GM21360 (cell line): ENCODE data around the gene HOXB2.

Experiments
- ATAC-seq: cut with Tn5 transposase; IDR thresholded peaks from one replicate; pipeline ENCODE4 v1.9.1; 2021; ENCODE audit warnings: mild to moderate bottlenecking, moderate library complexity; ENCODE audit not compliant: unreplicated experiment

The HOXB2 gene

GRCh38 chr17:48553826-48554225 is 8.9 kb upstream of the HOXB2 start:
- no peak for ATAC-seq

GRCh38 chr17:48553190-48553547 is 8.3 kb upstream of the HOXB2 start:
- no peak for ATAC-seq

GRCh38 chr17:48552466-48553189 is 7.7 kb upstream of the HOXB2 start:
- no peak for ATAC-seq

GRCh38 chr17:48551596-48552465 is 6.9 kb upstream of the HOXB2 start:
- ATAC-seq, result no peak

GRCh38 chr17:48551214-48551555 is 6.3 kb upstream of the HOXB2 start:
- ATAC-seq, result no peak

- no peak for ATAC-seq
Observed at GRCh38 chr17:48550502-48551213, 5.7 kb upstream of the HOXB2 start.

- ATAC-seq, result no peak
Observed at GRCh38 chr17:48549914-48550501, 5.1 kb upstream of the HOXB2 start.

GRCh38 chr17:48549281-48549630 is 4.3 kb upstream of the HOXB2 start:
- no peak for ATAC-seq

- ATAC-seq, result no peak
Observed at GRCh38 chr17:48548523-48549280, 3.8 kb upstream of the HOXB2 start.

GRCh38 chr17:48547808-48548522 is 3.1 kb upstream of the HOXB2 start:
- ATAC-seq, result no peak

GRCh38 chr17:48546924-48547807 is 2.3 kb upstream of the HOXB2 start:
- no peak for ATAC-seq

GRCh38 chr17:48546137-48546923 is 1.4 kb upstream of the HOXB2 start:
- no peak for ATAC-seq

GRCh38 chr17:48545539-48545938 is 630 bp upstream of the HOXB2 start:
- no peak for ATAC-seq

GRCh38 chr17:48544349-48545021 is 424 bp downstream of the HOXB2 start:
- no peak for ATAC-seq

GRCh38 chr17:48543854-48544348 is 1.0 kb downstream of the HOXB2 start:
- ATAC-seq, result no peak

GRCh38 chr17:48543107-48543853 is 1.6 kb downstream of the HOXB2 start:
- ATAC-seq, result no peak

GRCh38 chr17:48542698-48543106 is 2.2 kb downstream of the HOXB2 start:
- ATAC-seq, result no peak
